Measurements from ENCODE around the gene VMP1.

DNA sequence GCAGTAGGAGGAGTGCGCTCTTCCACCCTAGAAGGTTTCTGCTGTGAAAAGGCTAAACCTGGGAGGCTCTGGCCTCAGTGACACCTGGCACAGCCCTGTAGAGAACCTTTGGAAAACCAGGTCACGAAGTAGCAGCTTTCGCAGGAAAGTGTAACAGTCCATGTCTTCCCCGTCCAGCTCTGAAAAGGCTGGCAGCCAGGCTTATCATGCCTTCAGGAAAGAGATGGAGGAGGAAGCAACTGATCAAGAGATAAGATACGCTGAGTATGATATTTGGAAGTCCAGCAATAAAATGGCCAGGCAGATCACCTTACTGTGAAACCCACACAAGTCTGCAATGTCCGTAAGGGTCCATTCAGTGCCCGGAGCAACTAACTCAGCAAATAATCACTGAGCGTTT is 163.0 kb downstream of the VMP1 start:
- TF ChIP-seq, protein P1, sequence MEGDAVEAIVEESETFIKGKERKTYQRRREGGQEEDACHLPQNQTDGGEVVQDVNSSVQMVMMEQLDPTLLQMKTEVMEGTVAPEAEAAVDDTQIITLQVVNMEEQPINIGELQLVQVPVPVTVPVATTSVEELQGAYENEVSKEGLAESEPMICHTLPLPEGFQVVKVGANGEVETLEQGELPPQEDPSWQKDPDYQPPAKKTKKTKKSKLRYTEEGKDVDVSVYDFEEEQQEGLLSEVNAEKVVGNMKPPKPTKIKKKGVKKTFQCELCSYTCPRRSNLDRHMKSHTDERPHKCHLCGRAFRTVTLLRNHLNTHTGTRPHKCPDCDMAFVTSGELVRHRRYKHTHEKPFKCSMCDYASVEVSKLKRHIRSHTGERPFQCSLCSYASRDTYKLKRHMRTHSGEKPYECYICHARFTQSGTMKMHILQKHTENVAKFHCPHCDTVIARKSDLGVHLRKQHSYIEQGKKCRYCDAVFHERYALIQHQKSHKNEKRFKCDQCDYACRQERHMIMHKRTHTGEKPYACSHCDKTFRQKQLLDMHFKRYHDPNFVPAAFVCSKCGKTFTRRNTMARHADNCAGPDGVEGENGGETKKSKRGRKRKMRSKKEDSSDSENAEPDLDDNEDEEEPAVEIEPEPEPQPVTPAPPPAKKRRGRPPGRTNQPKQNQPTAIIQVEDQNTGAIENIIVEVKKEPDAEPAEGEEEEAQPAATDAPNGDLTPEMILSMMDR (IDR thresholded peaks at IDR 0.05; ENCODE audit: low read depth, low read length), result no peak
- no peak for TF ChIP-seq POLR2A (IDR thresholded peaks at IDR 0.05; ENCODE audit: extremely low read depth, insufficient read length)
- no peak for TF ChIP-seq MAX (IDR thresholded peaks at IDR 0.05; ENCODE audit: low read depth, low read length)
- no peak for TF ChIP-seq MYC (IDR thresholded peaks at IDR 0.05; ENCODE audit: low read depth, low read length)

Measured in NB4 (cell line).